HL-60/S4 treated with phorbol 12-myristate 13-acetate at 8.2 ng/mL for 4 days and 3 days (cell line): ENCODE data around the gene FECH.

Experiments
- in situ Hi-C: fragments of 300-500 bp; cut with MboI; formaldehyde crosslinking; loops from 2 replicates; pipeline ENCODE4 v1.15.0; 2022; ENCODE audit warnings: low sequenced_read_pairs

Gene FECH

DNA sequence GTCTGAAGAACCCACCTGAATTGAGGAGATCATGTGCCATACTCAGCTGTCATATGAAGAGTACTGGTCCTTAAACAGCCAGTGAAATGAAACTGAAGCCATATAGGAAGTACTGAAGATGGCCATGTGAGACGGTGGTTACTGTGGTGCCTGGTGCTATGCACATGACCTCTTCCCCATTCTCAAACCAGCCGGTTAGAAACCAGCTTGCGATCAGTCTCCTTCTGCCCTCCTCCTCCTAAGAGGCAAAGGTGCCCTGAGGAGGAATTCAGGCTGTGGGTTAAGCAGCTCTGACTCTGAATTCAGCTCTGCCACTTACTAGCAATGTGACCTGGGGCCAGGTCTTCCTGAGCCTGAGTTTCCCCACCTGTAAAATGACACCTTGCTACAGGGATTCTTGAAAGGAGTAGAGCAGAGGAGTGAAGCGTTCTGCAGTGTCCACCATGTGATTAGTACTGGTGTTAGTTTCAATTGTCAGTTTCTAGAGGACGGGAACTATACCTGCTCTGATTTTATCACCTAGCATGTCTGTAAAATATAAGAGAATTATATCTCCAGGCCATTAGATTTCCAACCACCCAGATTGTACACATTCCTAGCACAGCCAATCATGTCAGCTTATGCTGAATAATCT lies 5.1 kb downstream of the FECH start:
- in situ Hi-C loops = no loop called here

GRCh38 chr18:57579934-57580333 lies 6.6 kb downstream of the FECH start:
- in situ Hi-C loops = no loop called here

DNA sequence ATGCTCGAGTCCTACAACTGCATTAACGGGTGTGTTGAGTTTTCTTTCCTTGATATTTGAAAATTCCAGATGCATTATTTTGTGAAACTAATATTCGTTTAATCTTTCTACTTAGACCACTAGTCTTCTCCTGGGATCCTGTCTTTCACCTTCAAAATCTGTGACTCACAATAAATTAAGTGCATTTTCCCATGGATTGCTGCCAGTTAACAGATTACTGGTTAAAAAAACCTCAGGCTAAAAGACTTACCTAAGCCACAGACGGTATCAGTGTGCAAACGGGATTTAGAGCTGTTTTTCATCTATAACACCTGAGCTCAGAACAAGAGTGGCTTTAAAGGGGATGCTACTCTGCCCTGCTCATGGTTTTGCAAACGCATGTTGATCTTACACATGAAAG lies 10.2 kb downstream of the FECH start:
- in situ Hi-C loops = no loop called here

GRCh38 chr18:57575542-57575941 lies 11.0 kb downstream of the FECH start:
- in situ Hi-C loops = no loop called here

- in situ Hi-C loops = no loop called here
Measured at GRCh38 chr18:57574866-57575265, 11.6 kb downstream of the FECH start.

- in situ Hi-C loops = no loop called here
Measured at GRCh38 chr18:57570162-57570561, 16.3 kb downstream of the FECH start.

GRCh38 chr18:57569133-57569532 lies 17.4 kb downstream of the FECH start:
- in situ Hi-C loops = no loop called here

DNA sequence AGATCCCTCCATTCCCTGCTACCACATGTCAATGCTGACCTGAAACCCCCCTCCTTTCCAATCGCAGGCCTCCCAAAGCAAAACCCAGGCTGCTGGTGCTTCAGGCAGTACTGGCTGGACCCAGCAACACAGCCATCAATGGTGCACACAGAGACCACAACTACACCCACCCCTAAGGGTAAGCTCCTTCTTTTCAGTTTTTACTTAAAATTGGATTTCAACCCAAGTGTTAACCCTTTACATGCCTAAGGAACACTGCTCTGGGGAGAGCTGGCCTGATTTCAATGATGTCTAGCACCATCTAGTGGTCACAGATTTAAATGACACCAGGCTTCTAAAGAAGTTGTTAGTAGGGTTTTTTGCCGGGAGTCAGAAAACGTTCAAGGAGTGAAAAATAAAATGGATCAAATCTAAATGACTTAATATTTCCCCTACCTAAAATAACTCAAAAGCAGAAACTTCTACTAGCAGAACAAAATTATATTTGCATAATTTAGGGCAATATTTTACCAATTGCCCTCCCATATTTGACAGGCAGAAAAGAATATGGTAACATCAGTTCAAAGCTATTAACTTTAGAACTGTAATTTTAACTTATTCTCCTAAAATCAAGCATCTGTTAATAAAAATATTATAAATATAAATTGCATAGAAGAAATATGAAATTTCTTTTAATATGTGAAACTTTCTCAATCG lies 24.6 kb downstream of the FECH start:
- in situ Hi-C loops = no loop called here

DNA sequence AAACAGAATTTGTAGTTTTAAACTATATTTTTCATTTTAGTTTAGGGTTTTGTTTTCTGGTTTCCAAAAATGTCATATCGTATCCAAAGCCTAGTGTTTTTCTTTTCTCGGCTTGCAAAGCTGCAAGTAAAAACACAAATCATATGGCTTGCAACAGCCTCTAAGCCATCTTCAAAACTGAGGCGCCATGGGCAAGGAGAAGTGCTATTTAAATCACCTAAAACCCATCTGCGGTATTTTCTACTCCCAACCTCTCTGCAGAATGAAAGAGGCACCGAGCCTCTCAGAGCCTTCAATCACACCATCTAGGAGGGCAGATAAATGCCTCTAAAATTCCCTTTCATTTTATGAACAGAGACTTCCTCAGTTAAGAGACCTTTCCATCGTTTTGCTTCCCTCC lies 25.2 kb downstream of the FECH start:
- in situ Hi-C loops = no loop called here

DNA sequence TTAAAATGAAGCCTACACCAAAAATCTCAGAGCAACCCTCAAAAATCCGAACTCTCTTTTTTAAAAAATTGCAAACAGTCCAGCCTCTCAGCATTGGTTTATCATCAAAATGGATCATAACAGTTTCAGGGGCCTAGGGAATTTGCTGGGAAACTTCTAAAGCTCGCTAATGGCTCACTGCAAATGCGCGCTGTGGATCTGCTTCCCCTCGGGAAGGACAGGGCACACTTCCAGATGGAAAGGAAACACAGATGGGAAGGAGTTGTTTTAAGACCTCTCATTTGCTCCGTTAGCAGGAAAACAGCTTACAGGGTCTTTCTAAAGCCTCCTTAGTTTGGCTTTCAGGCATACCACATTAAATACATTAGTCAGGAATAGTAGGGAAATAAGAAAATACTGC lies 27.2 kb downstream of the FECH start:
- in situ Hi-C loops = no loop called here

DNA sequence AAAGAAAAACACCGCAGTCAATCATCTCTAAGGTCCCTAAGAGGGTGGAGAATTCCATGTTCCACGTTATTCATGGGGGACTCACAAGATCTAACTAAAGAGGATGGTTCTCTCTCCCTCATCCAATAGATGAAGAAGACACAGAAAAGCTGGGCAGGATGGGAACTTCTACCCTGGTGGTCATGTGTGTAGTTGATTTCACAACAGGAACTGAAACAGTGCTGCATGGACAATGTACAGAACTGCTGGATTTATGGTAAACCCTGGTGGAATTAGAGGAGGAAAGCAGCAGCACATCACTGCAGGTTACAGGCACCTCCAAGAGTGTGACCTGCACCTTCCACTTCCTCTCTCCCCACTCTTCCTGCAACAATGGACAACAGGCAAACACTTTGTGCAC lies 31.4 kb downstream of the FECH start:
- in situ Hi-C loops = no loop called here

- in situ Hi-C loops = no loop called here
Measured at GRCh38 chr18:57550510-57550909, 36.0 kb downstream of the FECH start.

DNA sequence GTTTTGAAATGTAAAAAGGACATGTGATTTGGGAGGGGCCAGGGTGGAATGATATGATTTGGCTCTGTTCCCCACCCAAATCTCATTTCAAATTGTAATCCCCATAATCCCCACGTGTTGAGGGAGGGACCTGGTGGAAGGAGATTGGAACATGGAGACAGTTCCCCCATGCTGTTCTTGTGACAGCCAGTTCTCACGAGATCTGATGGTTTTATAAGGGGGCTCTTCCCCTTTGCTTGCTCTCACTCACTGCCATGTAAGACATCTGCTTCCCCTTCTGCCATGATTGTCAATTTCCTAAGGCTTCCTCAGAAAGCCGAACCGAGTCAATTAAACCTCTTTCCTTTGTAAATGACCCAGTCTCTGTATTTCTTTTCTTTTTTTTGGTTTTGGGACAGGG lies 39.2 kb downstream of the FECH start:
- in situ Hi-C loops = no loop called here

GRCh38 chr18:57544936-57545660 lies 41.4 kb downstream of the FECH start:
- in situ Hi-C loops = no loop called here

DNA sequence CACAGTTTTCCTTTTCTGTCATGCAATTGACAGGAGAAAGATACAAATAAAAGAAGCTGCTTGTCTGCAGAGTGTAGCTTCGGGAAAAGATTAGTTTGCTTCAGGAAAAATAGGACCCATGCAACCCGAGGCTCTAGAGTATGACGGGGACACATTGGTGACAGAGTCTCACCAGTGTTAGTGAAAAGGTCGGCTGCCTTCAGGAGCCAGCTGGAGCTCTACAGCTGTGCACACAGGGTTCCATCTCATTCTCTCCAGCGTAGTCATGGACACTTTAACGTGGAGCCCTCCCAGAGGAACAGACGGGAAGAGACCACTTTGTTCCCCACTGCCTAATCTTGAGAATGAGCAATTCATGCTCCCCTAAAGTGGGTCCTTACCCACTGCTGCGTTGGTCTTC lies 42.9 kb downstream of the FECH start:
- in situ Hi-C loops = no loop called here

GRCh38 chr18:57542812-57543427 lies 43.6 kb downstream of the FECH start:
- in situ Hi-C loops = no loop called here

DNA sequence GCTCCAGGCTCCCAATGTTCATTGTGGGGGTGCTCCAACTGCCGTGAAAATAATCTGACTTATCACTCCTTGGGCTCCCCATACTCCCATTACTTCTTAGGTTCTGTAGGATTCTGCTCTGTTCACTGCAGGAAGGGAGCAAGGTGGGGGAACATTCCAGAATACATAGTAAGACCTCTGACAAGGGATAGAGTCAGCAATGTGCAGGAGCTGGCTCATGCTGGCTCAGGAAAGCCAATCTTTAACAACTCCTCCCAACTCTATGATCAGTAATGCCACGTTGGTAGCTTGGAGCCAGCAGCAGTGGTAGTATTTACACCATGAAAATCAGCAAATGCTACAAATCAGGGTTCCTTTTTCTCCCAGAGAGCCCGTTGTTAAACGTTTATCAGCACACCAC lies 44.4 kb downstream of the FECH start:
- in situ Hi-C loops = no loop called here

DNA sequence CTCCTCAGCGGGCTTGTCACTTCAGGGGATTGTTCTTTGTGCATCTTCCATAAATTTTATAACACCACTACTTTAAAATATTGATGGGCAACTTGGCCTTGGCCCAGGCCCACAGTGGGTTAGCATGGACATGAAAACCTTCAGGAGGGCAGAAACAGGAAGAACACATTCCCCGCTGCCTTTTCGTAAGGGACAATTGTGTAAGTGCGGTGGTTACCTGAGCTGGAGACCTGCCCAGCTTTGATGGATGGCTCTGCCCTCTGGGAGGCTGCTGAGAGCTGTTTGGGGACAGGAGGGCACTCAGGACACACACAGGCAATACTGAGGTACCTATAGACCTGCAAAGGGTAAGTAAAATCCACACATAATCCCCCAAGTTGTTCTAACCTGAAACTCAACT lies 46.8 kb downstream of the FECH start:
- in situ Hi-C loops = no loop called here

DNA sequence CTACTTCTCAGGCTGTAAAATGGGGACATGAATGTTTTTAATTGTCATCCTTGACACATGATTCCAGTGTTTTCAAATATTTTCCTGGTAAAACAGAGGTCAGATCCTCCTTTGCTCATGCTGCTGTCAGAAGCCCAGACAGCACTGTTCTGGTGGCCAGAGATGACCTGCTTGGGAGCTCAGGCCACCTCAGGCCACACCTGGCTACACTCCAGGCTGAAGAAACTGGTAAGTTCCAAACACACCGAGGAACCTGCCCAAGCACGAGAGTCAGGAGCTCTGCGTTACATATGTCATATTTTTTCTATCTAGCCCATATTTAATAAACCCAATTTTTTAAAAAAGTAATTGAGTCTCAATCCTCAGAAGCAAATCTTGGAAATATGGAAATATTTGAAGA lies 47.9 kb downstream of the FECH start:
- in situ Hi-C loops = no loop called here

- in situ Hi-C loops = no loop called here
Measured at GRCh38 chr18:57534511-57534909, 52.0 kb downstream of the FECH start.

- in situ Hi-C loops = no loop called here
Measured at GRCh38 chr18:57533868-57534510, 52.5 kb downstream of the FECH start.
